GM21528 (cell line): ENCODE measurements around the gene OLFM3.

ENCODE experiments used
- ATAC-seq: cut with Tn5 transposase; IDR thresholded peaks from one replicate; pipeline ENCODE4 v1.9.1; 2021; ENCODE audit warnings: mild to moderate bottlenecking, moderate library complexity; ENCODE audit not compliant: unreplicated experiment, low FRiP score

OLFM3 gene

DNA sequence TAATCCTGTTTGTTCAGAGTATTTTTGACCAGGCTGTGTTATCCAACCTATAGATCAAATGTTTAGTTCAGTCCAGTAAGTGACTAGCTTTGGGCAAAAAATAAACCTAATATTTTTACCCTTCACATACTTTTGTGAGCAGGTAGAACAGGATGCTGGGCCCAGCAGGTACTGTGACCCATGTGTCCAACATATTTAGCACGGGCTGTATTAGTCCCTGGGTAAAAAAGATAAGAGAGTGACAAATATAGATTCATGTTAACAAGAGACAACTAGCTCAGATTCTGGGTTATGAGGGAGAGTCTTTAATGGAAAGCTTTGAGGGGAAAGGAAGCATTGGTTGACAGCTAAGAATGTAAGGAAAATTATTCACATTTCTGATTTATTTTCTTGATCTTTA lies 43.1 kb downstream of the OLFM3 start:
- no peak for ATAC-seq

DNA sequence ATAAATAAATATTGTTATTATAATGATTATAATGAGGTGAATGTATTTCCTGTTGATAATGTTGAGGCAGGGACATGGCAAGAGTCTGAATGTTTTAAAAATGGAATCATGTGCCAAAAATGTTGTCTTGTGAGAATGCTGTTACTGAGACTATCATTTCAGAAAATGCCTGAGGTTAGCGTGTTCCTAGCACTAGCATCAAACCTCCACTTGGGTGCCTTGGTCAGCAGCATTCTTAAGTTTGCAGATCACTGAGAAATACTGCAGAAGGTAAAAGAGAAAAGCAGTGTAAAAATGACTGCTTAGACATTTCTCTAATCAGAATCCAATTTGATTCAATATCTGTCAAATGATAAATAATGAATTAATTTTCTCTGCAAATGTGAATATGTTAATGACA lies 50.8 kb downstream of the OLFM3 start:
- ATAC-seq, result no peak

DNA sequence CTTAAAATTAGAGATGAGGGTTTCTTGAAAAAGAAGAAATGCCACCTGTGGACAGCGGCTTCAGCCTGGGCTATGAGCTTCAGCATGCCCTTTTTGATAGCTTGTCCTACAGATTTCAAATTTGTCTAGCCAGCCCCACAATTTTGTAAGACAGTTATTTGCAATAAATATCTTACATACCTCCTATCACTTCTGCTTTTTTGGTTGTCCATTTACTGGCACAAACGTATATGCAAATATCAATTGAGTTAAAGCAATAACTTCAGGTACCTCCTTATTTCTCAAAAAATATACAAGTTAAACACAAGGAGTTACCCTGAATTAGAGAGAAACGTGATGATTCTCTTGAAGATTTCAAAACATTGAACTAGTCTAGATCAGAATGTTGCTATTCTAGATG lies 53.5 kb downstream of the OLFM3 start:
- no peak for ATAC-seq

DNA sequence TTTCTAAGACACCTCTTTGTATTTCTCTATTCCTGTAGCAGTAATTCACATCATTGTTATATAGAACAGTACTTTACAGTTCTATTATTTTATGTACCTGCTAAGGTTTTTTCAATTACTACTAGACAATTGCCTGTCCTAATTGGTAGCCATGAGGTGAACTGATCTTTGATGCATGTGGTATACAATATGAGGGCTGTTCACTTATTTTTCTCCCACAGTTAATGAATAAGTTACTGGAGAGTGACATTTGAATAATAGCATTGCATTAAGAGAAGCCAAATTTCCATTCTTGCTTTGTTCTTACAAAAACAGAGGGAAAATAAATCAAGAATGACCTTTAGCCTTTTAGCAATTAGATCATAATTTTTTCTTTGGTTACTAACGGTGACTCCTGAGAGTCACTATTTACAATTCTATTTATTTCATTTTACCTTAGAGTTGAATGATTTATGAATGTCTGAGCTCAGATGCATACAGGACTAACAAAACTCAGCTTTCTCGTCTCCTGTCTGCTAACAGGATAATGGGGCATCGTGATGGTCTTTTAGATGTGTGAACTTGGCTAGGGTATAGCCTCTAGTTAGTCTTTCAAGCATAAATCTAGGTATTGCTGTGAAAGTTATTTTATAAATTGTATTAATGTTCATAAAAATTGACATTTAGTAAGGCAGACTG lies 54.1 kb downstream of the OLFM3 start:
- no peak for ATAC-seq

DNA sequence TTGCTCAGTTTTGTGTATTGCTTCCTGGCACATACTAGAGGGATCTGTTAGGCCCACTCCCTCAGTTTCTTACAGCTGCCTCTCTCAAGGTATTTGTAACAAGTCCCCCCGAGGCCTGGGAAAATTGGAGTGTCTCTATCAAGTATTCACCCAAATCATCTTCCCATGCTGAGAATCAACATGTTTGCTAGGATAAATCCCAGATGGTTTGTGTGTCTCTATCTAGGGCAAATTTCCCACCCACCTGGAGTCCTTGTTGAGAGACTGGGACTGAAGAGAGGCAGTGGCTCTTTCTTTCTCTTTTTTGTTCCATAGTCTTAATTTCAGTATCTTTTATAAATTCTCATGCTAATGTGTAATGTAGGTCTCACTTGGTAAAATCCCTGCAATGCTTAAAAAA lies 58.0 kb downstream of the OLFM3 start:
- no peak for ATAC-seq

DNA sequence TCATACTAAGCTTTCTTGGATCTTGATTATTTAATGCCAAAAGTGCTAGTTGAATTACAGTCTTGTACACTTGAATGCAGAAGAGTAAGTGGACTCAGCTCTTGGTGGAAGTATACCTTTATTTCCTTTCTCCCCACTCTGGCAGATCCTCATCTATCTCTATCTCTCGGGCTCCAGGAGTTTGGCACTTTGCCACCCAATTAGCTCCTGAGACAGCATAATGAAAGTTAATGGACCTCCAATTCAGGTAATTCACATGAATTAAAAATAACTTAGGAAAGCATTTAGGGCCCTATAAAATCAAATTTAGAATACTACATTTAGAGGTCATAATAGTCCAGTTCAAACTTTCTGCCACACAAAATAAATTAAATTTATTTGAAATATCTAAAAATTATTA lies 67.4 kb downstream of the OLFM3 start:
- no peak for ATAC-seq

DNA sequence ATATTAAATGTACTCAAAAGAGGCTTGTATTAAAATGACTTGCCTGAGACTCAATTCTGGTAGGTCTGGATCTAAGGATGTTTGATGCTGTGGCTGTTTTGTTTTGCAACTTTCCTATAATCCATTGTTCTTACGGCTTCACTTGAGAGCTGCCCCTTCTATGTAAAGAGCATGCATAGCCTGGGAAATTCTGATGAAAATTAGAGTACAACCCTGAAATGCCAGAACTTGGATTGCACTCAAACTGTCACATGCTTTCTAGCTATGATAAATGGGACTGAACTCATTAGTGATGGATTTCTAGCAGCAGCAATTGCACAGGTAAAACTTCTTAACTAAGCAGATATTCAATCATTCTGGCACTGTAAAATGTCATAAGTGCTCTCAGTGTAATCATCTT lies 67.9 kb downstream of the OLFM3 start:
- no peak for ATAC-seq

DNA sequence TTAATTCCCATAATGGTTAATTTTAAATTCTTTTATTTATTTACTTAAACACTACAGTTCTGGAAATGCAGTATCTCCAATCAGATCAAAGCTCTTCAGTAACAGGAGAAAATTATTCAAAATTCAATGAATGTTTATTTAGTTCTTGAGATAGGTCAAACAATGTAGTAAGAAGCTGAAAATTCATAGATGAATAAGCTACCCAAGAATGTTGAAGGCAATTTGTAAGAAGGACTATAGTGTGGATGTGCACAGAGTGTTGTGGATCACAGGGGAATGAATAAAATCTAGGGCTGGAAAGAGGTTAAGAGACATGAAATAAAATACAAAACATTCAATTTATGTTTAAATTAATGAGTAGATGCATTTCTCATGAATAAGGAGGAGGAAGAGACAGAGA lies 72.0 kb downstream of the OLFM3 start:
- ATAC-seq, result no peak

DNA sequence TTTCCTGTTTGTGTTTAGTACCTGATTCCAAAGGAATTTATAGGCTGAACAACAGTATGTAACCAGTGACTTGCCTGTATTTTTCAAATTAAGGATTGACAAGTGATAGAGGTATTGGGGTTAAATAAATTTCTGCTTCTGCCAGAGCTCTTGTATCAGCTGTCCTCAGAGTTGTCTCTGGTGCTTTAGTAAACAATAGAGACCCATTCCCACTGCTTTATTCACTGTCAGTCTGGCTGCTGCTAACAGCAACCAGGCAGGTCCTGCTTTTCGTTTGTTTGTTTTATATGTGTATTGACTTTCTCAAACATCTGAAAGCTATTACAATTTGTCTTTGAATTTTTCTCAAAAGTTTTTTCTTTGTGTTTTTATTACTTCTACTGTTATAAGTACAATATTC lies 76.1 kb downstream of the OLFM3 start:
- ATAC-seq, result no peak

DNA sequence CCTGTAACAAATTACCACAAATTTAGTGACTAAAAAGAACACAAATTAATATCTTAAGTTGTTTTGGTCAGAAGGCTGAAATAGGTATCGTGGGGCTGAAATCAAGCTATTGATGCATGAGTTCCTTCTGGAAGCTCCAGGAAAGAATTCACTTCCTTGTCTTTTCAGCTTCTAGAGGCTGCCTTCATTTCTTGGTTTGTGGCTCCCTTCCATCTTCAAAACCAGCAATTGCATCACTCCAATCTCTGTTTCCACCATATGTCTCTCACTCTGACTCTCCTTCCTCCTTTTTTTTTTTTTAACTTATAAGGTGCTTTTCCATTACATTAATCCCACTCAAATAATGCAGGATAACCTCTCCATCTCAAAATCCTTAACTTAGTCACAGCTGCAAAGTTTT lies 78.4 kb downstream of the OLFM3 start:
- no peak for ATAC-seq

DNA sequence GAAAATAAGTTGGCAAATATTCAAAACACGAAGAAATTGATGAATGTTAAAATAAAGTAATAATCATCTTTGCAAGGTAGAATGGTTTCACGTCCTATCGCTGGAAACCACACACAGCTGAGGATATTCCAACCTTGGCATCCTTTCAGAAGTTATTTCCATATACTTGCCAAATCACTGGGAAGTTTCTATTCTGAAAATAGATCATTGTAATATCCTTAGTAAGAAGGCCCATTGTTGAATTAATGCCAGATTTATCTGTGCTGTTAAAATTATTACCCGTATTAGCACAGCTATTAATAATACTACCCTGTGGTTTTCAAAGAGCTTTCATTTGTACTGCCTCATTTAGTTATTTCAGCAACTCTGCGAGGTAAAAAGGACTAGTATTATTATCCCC lies 81.1 kb downstream of the OLFM3 start:
- ATAC-seq, result no peak

DNA sequence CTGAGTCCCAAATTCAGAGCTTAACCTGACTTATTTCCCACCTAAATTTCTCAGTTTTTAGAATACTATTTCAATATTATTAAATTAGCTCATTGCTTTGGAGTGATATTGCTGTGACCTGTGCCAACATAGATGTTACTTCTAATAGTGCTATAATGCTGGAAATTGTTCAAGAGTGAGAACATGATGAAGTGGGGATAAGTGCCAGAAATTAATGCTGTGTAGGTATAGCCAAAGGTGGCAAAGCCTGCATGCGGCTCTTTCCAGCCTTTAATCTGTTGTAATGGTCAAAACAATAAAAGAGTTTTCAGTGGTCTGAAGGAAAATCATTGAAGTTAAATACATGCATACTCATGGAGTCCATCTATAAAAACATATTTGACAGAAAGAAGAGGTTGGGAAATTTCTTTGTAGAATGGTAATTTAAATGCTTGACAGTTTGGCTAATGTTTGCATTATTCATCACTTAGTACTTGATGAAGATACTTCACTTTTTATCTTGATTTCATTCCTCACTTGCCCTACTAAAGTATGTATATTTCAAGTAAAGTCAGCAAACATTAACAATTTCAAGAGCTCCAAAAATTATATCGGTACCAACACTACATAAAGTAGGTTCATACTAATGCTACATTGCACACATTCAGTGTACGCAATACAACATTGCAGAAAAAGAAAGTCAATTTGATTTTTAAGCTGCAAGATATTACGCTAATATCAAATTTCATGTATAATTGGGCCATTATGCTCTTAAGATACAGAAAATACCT lies 82.1 kb downstream of the OLFM3 start:
- ATAC-seq, result no peak

DNA sequence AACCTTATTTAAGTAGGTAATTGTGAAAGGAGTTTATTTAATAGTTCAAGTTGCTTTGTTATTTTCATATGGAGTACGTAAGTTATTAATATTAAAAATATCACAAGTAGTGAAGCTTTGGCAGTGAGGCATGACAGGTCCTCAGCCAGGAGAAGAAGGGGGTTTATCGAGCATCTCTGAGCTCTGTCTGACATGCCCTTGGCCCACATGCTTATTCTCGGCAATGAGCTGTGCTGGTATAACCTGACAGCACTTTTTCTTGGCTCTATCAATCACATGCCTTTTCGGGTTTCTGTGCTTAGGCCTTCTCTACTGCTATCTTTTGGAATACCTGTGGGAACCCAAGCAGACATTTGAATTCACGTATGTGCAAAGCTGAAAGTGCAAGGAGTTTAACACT lies 84.8 kb downstream of the OLFM3 start:
- ATAC-seq, result no peak

DNA sequence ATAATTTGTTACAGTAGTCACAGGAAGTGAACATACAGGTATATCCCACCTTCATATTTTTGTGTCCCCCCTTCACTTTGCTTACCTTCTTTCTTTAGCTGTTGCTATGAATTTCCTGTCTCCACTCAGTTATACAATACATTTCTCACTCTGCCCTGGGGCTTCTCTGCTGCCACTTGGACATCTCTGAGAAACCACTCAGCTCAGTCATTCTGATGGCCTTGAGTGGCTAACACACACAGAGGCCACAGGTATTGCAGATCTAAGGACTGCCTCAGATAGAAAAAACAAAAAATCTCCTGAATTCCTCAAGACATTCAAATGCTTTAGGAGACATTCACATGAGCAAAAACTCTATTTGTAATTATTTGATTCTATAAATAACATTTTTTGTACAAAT lies 87.7 kb downstream of the OLFM3 start:
- ATAC-seq, result no peak

DNA sequence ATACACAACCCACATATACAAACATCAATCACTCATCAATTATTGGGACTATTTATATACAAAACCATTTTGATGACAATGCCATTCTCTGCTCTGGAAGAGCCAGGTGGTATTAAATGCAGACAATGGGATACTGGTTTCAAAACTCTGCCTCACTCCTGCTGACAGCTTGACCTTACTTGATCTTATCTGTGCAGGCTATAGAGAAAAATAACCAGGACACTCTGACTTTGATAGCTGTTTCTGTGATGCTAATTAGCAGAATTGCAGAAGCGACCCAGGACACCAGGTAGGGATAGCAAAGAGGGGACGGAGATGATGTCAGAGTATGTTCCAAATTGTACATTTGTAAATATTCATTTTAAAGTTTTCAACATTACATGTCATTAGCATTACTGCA lies 89.5 kb downstream of the OLFM3 start:
- ATAC-seq, result no peak

DNA sequence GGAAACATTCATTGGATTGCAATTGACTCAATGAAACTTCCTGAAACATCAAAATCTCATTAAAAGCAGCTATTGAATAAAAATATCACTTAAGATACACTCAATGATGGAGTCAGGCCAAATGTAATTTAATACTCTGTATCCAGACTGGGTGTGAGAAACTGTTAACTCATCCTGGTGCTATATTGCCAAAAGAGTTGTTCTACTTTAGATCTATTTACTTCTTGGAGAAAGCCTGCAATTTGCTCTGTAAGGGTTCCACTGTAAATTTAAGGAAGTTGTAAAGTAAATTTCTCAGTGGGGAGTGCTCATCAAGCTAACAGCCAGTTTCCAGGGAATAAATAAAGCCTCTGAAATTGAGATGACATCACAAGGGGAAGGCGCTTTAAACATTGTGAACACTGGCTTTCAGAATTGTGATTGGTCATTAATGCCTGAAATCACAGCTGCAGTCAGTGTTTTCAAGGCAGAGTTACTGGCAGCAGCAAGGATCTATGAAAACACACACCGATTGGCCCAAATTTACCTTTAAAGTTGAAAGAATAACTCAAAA lies 91.4 kb downstream of the OLFM3 start:
- no peak for ATAC-seq

DNA sequence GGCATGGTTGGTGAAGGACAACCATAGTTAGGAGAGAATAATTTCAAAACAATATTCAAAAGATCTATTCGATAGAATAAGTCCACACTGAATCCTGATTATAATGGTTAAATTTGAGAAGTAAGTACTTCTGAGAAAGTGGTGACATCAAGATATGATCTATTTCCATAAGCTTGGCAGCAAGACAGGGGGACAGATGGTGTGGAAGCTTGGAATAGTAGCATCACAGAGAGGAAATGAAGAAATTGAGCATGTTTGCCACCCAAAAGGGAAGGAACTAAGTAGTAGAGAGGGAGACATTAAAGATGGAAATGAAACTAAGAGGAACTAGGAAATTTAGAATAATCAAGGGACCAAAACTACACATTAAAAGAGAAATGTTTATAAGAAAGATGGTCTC lies 94.5 kb downstream of the OLFM3 start:
- no peak for ATAC-seq

DNA sequence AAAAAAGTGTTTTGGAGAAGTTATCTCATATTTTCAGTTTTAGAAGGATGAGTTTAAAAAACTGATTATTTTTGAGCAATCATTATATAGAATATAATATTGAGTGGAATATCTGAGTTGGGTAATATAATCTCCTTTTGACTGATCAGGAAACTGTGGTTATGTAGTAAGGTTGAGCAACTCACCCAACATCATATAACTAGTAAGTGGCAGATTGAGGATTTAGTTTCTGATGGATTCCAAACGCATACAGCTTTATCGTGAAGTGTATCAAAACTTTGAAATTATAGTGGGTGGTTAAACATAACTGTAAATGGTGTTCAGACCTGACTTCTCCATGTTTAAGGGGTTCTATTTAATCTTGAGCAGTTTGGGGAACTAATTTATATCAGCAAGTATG lies 98.6 kb downstream of the OLFM3 start:
- ATAC-seq, result no peak

DNA sequence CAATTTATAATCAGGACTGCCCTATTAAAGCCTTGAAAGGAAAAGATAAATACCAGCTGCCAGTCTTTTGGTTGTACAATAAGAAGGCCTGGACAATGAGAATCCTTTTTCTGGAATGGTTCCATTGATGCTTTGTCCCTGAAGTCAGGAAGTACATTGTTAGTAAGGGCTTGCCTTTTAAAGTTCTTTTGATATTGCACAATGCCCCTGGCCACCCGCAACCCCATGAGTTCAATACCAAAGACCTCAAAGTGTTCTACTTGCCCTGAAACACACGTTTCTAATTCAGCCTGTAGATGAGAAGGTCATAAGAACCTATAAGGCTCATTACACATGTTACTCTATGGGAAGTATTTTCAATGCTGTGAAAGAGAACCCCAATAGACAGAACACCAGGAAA lies 112.1 kb downstream of the OLFM3 start:
- ATAC-seq, result no peak

DNA sequence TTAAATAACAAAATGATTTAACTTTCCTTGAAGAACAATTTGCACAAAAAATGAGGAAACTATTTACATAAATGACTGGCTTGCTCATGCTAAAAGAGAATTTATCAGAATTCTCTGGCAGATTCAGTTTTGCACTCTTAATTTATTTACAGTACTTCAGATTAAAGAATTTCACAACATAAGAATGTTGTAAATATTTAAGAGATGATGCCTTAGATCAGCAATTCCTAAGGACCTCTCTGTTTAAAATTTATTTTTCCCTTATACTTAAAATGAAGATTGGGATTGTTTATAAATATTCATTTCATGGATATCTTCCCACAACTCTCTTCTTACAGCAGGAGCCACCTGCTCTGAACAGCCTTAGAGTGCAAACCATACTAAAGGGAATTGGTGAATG lies 120.8 kb downstream of the OLFM3 start:
- ATAC-seq, result no peak

DNA sequence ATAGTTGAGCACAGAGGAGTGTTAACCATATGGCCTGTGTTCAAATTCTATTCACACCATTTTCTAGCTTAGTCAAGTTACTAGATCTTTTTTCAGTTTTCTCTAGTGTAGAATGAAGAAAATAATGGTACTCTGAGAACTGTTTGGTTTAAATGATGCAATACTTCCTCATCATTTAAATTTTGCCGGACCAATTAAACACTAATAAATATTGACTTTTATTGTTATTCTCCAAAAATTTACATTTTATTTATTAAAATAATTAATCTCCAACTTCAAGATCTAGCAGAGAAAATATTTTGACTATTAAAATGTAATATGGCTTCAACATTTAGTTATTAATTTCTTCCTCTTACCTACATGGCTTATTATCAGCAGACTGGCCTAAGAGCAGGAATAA lies 123.1 kb downstream of the OLFM3 start:
- no peak for ATAC-seq

DNA sequence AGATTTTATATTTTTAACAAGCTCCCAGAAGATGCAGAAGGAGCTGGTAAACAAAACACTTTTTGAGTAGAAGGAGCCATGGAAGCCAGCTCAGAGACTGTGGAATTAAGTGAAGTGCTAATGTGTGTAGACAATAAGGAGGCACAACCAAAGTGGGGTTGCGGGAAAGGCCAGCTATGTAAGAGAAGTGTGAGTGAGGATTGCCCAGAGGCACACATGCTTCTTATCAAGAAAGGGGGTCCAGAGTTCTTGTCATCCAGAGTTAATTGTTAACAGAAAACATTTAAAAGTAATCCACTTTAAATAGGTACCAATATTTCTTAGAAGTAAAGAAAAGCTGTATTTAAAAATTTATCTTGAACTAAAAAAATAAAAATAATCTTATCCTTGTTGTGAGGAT lies 136.8 kb downstream of the OLFM3 start:
- ATAC-seq, result no peak
